Gastrocnemius medialis (tissue), 4 donors: ENCODE results near the gene UNCX. TPM values are rescaled to one million over a fixed set of nuclear protein-coding genes. Genes with fewer than 3 reads are reported as not detected.

ENCODE experiments used
- ATAC-seq, 2 donors: fragments of 150-250 bp; one replicate each; pipeline ENCODE4 v1.9.1; 2016
- DNase-seq, 2 donors: peaks; one replicate each; pipeline ENCODE4 v3.0.0-alpha.2; 2019
- H3K27ac ChIP-seq, 4 donors: fragments of 200-600 bp; sonication (generic); 1 replicate in 1 of 4; 2 replicates in 3 of 4; pipeline ENCODE4 v1.5.1; 2016 to 2018; ENCODE audit warnings: mild to moderate bottlenecking in 2 of 4, moderate library complexity in 1 of 4
- H3K27me3 ChIP-seq, 3 donors: fragments of 200-600 bp; sonication (generic) in 2 of 3; 1 replicate in 1 of 3; 2 replicates in 2 of 3; pipeline versions ENCODE4 v1.5.1 to v1.6.0; 2016 to 2019; ENCODE audit warnings: mild to moderate bottlenecking in 1 of 3, moderate library complexity in 1 of 3
- H3K36me3 ChIP-seq, 2 donors: fragments of 200-600 bp; sonication (generic) in 1 of 2; one replicate each; pipeline ENCODE4 v1.5.1; 2017 to 2018
- H3K4me1 ChIP-seq, 2 donors: fragments of 200-600 bp; sonication (generic) in 1 of 2; one replicate each; pipeline ENCODE4 v1.5.1; 2016 to 2017; ENCODE audit warnings: mild to moderate bottlenecking in 2 of 2
- H3K4me3 ChIP-seq, 4 donors: fragments of 200-600 bp; sonication (generic) in 3 of 4; 1 replicate in 1 of 4; 2 replicates in 3 of 4; pipeline ENCODE4 v1.5.1; 2016 to 2019; ENCODE audit warnings: mild to moderate bottlenecking in 2 of 4
- H3K9me3 ChIP-seq, 3 donors: fragments of 200-600 bp; sonication (generic) in 2 of 3; 1 replicate in 1 of 3; 2 replicates in 2 of 3; pipeline ENCODE4 v1.5.1; 2016 to 2019
- POLR2A ChIP-seq, 2 donors: fragments of 450-650 bp; IDR thresholded peaks; one replicate each; pipeline ENCODE4 v1.6.1; 2017; ENCODE audit warnings: antibody characterized with exemption in 2 of 2, mild to moderate bottlenecking in 2 of 2, moderate library complexity in 2 of 2
- in situ Hi-C, 4 donors: fragments of 200-750 bp; cut with MboI; loops; one replicate each; pipeline versions ENCODE4 v1.15.0 to v1.8.0; 2017; ENCODE audit warnings: low sequenced_read_pairs in 4 of 4
- intact Hi-C: fragments of 100-400 bp; cut with DNase I; formaldehyde crosslinking; loops from one replicate; pipeline ENCODE4 v1.15.1; 2023; ENCODE audit warnings: low total_unique reads
- total RNA-seq, 4 donors: library from RNA; depleted of rRNA; stranded (reverse); fragments of >200 nt; gene quantifications; one replicate each; pipeline versions ENCODE4 v1.1.0 to v1.2.3, GENCODE V29; 2016
- TF ChIP-seq, protein P1 (sequence below), 5 experiments: fragments of 450-650 bp in 3 of 5; fragments of 200-600 bp in 2 of 5; sonication (generic) in 2 of 5; IDR thresholded peaks in 4 of 5; conservative IDR thresholded peaks in 1 of 5; 1 replicate in 4 of 5; 2 replicates in 1 of 5; pipeline ENCODE4 v1.5.1; 2016 to 2019; ENCODE audit warnings: antibody characterized with exemption in 5 of 5, mild to moderate bottlenecking in 3 of 5, moderate library complexity in 3 of 5

UNCX gene
- total RNA-seq, 4 donors from 2014 or later: not detected

DNA sequence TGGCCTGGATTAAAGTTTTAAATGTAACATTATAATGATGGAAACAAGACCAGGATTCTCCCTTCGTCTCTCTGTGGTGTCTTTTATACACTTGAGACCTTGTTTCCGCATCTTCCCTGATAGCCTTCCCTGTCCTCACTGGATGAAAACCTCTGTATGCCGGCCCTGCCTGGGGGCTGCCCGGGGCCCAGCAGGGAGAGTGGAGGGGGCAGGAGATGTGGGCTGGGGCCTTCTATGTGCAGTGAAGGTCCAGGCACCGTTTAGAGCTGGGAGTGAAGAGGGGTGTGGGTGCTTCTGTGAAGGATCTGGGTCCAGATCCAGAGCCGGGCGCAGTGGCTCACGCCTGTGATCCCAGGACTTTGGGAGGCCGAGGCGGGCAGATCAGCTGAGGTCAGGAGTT, 50.7 kb downstream of the UNCX start:
- H3K27me3 ChIP-seq: peaks cover 0 to 11% (median 3%) of the 10 kb centered on the region in 3 donors
- no peak for TF ChIP-seq POLR2A (IDR thresholded peaks at IDR 0.05)
- TF ChIP-seq, protein P1, sequence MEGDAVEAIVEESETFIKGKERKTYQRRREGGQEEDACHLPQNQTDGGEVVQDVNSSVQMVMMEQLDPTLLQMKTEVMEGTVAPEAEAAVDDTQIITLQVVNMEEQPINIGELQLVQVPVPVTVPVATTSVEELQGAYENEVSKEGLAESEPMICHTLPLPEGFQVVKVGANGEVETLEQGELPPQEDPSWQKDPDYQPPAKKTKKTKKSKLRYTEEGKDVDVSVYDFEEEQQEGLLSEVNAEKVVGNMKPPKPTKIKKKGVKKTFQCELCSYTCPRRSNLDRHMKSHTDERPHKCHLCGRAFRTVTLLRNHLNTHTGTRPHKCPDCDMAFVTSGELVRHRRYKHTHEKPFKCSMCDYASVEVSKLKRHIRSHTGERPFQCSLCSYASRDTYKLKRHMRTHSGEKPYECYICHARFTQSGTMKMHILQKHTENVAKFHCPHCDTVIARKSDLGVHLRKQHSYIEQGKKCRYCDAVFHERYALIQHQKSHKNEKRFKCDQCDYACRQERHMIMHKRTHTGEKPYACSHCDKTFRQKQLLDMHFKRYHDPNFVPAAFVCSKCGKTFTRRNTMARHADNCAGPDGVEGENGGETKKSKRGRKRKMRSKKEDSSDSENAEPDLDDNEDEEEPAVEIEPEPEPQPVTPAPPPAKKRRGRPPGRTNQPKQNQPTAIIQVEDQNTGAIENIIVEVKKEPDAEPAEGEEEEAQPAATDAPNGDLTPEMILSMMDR (IDR thresholded peaks at IDR 0.05 in 4 of 5, conservative IDR thresholded peaks at IDR 0.05 in 1 of 5): no peak
- DNase-seq: no peak

DNA sequence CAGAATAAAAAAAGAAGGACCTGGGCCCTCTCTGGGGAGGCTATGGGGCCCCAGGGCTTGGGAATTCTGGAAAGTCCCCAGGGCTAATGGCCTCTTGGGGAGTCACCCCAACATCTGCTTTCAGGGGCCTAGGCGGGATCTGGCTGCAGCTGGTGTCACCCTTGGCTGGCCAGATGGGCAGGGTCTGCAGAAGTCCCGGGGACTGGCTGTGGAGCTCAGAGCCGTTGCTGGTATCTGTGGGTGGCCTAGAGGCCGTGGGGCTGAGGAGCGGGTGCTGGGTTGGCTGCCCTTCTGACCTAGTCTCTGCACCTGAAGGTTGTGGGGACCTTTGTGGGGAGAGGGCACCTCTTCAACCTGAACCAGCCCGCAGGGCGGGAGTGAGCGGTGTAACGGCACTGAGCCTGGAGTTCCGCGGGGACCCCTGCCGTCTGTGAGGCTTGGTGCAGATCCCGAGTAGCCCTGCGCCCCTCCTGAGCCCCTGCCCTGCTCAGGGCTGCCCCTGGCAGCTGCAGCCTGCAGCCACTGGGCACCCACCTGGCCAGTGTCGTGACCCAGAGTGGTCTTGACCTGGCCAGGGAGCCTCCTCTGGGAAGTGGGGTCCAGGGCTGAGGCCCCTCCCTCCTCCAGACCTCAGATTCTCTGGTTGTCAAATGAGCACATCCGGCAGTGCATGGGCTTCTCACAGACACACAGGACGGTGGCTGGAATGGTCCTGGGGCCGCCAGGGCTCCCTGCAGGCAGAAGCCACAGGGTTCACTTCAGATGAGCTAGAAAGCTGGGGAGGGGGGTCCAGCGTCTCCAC, 51.5 kb downstream of the UNCX start:
- Histone ChIP-seq H3K27me3 (peaks cover 3 to 11% (median 3%) of the 10 kb centered on the region in 3 donors), H3K4me1 (no peaks in the 10 kb centered on the region), H3K36me3 (no peaks in the 10 kb centered on the region), H3K9me3 (no peaks in the 10 kb centered on the region), H3K4me3 (no peak overlapping the region), H3K27ac (no peak overlapping the region)
- in situ Hi-C loops: no loop called here
- intact Hi-C loops: no loop called here
- ATAC-seq (no peak), DNase-seq (no peak)
- no peak for TF ChIP-seq POLR2A (IDR thresholded peaks at IDR 0.05)
- TF ChIP-seq, protein P1 (IDR thresholded peaks at IDR 0.05 in 4 of 5, conservative IDR thresholded peaks at IDR 0.05 in 1 of 5): no peak

More for the DNA sequence above, 50.7 kb downstream of the UNCX start:
- Histone ChIP-seq H3K4me1 (no peaks in the 10 kb centered on the region), H3K9me3 (no peaks in the 10 kb centered on the region), H3K36me3 (no peaks in the 10 kb centered on the region), H3K27ac (no peak overlapping the region), H3K4me3 (no peak overlapping the region)
- no peak for ATAC-seq
- intact Hi-C loops: no loop called here
- in situ Hi-C loops: no loop called here

DNA sequence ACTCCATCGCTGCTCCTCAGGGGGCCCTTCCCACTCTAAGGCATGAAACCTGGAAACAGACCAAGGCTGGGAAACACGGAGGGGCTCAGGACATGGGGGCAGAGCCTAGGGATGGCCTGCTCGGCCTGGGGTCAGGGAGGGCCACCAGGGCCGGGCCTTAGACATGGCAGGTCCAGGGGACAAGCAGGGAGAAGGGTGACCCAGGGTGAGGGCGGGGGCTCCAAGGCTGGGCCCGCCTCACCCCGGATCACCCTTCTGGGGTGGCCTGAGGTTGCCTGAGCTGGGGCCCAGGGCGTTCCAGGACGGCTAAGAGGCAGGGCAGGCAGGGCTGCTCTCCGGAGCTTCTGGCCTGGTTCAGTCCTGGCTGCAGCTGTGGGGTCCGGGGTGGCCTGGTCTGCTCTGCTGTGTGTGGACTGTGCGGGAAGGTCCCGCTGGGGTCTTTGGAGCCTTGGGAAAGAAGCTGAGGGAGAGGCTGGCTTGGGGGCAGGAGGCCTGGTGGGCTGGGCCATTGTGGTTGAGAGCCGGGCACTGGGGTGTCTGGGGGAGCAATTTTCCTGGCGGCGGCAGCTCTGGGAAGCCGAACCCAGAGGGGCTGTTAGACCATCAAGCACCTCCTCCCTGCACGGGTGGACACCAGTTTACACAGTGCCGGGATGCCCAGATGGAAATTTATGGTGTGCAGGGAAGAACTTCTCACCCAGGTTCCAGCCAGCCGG, 52.2 kb downstream of the UNCX start:
- DNase-seq (no peak), ATAC-seq (no peak)
- Histone ChIP-seq H3K4me1 (peaks cover 0 to 1% of the 10 kb centered on the region in 2 donors), H3K36me3 (no peaks in the 10 kb centered on the region), H3K27me3 (peaks cover 7 to 11% (median 9%) of the 10 kb centered on the region in 3 donors), H3K27ac (no peak overlapping the region), H3K9me3 (no peaks in the 10 kb centered on the region), H3K4me3 (no peak overlapping the region)
- in situ Hi-C loops (no loop called here), intact Hi-C loops (no loop called here)
- TF ChIP-seq, protein P1 (IDR thresholded peaks at IDR 0.05 in 4 of 5, conservative IDR thresholded peaks at IDR 0.05 in 1 of 5): no peak
- no peak for TF ChIP-seq POLR2A (IDR thresholded peaks at IDR 0.05)

DNA sequence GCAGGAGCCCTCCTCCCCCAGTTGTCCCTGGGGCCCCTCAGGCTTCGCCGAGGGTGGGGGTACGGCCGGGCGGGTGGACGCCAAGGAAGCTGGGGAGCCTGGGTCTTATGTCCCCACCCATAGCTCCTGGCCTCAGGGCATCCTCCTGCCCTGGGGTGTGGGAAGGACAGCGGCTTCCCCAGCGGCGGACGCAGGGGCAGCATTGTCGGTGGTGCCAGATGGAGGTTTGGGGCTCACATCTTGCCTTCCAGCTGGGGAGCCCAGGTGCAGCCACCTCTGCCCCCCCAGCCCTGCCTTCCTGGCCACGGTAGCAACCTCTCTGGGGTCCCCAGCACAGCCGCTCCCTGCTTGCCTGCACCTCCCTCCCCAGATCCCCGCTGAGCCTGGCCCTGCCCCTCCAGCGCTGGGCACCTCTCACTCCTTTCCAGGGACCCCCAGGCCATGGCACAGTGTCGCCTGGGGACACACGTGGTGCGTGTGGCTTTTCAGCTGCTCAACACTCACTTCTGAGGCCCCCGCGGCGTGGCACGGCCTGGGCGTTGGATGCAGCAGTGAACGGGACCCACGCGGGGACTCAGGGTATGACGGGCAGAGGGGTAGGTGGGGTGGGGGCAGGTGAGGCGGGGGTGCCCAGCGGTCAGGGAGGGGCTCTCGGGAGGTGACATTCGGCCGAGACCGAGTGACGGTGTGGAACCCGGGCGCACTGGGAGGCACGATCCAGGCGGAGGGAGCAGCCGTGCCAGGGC, 53.1 kb downstream of the UNCX start:
- intact Hi-C loops (no loop called here), in situ Hi-C loops (no loop called here)
- no peak for DNase-seq
- Histone ChIP-seq H3K4me3 (no peak overlapping the region), H3K36me3 (no peaks in the 10 kb centered on the region), H3K27me3 (peaks cover 13 to 19% (median 17%) of the 10 kb centered on the region in 3 donors), H3K27ac (no peak overlapping the region), H3K9me3 (no peaks in the 10 kb centered on the region), H3K4me1 (peaks cover 0 to 5% of the 10 kb centered on the region in 2 donors)
- no peak for TF ChIP-seq POLR2A (IDR thresholded peaks at IDR 0.05)
- TF ChIP-seq, protein P1 (IDR thresholded peaks at IDR 0.05 in 4 of 5, conservative IDR thresholded peaks at IDR 0.05 in 1 of 5): no peak
- ATAC-seq: no peak

Other genes starting within 250 kb of the UNCX start
- gene CYP2W1, start 249.7 kb upstream of the UNCX start, total RNA-seq: not detected
- 10 to 100 TPM; 23.3 to 43.8 (median 29.5) TPM for gene GPR146, start 188.3 kb upstream of the UNCX start, total RNA-seq
- 1 to 10 TPM in 3 of 4 donors, under 1 TPM in 1; 0.92 to 3.2 (median 2.1) TPM for gene GPER1, start 144.8 kb upstream of the UNCX start, total RNA-seq
- gene ZFAND2A, start 72.7 kb upstream of the UNCX start, total RNA-seq: 10 to 100 TPM; 12.0 to 17.9 (median 14.1) TPM
- 1 to 10 TPM; 1.6 to 4.8 (median 2.4) TPM for gene MICALL2, start 226.6 kb downstream of the UNCX start, total RNA-seq